Stimulated activated CD8-positive, alpha-beta memory T cell treated with anti-CD3 and anti-CD28 coated beads, Interleukin-12 subunit alpha, Interleukin-12 subunit beta, amount 100 ng/mL, for 24 hours (primary cell): Measurements from ENCODE around the gene KRTAP9-6.
"Not testable (repeated sequence)": the region's sequence is repeated elsewhere in the genome, so short reads cannot be mapped to it uniquely, and the experiment has no call there.

ENCODE experiments used
- DNase-seq: peaks from one replicate; pipeline ENCODE4 v3.0.0-alpha.2; 2020; ENCODE audit errors: extremely low read depth

The KRTAP9-6 gene

DNA sequence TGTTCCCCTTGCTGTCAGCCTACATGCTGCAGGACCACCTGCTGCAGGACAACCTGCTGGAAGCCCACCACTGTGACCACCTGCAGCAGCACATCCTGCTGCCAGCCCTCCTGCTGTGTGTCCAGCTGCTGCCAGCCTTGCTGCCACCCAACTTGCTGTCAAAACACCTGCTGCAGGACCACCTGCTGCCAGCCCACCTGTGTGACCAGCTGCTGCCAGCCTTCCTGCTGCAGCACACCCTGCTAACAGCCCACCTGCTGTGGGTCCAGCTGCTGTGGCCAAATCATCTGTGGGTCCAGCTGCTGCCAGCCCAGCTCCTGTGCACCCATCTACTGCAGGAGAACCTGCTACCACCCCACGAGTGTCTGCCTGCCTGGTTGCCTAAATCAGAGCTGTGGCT, 6.1 kb downstream of the KRTAP9-6 start:
- DNase-seq, result not testable (repeated sequence)

DNA sequence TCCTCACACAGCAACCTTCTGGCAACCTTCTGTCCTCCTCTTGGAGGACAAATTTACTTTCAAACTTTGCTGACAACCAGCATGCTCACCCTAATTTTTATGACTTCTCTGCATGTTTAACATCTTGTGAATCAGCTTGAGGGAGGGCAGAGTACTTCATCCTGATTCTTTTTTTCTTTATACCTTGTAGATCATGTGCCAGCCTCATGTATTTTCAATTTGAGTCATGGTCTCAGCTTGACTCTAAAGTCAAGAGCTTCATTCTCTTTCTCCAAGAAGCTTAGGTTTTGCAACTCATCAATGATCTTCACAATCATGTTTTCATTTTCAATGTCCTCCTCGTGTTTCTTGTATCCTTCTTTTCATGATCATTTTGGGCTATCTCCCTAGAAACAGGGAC, 6.7 kb downstream of the KRTAP9-6 start:
- no peak for DNase-seq

DNA sequence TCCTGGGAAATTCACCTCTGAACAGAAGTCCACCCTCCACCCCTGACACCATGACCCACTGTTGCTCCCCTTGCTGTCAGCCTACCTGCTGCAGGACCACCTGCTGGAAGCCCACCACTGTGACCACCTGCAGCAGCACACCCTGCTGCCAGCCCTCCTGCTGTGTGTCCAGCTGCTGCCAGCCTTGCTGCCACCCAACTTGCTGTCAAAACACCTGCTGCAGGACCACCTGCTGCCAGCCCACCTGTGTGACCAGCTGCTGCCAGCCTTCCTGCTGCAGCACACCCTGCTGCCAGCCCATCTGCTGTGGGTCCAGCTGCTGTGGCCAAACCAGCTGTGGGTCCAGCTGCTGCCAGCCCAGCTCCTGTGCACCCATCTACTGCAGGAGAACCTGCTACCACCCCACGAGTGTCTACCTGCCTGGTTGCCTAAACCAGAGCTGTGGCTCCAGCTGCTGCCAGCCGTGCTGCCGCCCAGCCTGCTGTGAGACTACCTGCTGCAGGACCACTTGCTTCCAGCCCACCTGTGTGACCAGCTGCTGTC, 10.5 kb downstream of the KRTAP9-6 start, which contains the start of gene KRTAP9-7:
TSS of gene KRTAP9-7 (plus strand) at position 51 of the 543 bp plus-strand sequence. CDS start at position 51, 0 bp downstream.
- not testable (repeated sequence) for DNase-seq

DNA sequence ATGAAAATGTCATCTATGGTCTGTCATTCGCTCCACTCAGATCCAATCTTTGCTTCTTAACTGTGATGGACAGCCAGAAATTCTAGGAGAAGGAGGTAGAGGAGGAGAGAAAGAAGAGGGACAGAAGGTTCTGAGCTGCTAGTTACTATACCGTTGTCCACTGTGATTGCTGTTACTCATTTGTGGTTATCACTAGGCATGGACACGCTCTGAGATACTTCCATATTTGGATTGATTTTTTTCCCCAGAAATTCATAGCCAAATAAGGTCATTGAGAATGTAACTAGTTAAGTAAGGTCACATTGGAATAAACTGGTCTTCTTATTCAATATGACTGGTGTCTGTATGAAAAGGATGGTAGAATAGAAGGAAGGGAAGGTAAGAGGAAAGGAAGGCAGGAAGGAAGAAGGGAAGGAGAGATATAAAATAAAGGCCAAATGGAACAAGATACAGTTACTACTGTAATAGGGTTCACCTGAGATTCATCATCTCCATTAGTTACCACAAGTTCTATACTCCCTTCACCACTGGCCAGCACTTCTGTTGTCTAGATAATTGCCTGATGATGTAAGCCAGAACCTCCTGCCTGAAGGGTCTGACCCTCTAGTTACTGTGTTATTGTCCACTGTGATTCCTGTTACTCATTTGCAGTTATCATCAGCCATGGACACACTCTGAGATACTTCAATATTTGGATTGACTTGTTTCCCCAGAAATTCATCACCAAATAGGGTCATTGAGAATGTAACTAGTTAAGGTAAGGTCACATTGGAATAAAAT, 13.2 kb downstream of the KRTAP9-6 start:
- DNase-seq, result no peak

DNA sequence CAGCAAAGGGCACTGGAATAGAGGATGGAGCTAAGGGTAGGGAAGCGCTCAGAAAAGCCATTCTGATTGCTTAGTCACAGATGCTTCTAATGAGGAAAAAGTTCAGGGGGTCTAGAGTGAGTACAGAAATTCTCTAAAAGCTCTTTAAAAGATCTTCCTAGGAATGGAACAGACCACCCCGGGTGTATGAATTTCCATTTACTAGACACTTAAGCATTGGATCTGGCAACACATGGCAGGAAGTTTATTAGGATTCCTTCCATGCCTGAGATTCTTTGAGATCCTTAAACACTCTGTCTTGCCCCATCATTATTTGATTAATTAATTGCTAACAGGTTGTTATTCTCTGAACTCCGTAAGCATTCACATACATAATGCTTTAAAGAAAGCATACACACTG, 18.9 kb downstream of the KRTAP9-6 start:
- no peak for DNase-seq

DNA sequence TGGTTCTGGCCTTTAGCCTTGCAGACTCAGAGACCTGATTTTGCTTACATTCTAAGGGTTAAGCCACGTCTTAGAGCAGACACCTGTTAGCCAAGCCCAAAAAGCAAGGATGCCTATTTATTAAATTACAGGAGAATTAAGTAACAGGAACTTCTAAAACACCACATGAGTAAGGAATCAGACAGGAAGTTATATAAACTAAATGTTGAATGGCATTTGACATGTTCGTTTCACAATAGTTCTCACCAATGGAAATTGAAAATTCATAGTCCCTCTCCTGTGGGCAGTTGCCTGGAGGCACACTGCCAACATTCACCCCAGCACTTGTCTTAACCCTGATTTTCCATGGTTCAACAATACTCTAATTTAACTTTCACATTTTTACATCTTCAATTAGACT, 19.4 kb downstream of the KRTAP9-6 start:
- no peak for DNase-seq

DNA sequence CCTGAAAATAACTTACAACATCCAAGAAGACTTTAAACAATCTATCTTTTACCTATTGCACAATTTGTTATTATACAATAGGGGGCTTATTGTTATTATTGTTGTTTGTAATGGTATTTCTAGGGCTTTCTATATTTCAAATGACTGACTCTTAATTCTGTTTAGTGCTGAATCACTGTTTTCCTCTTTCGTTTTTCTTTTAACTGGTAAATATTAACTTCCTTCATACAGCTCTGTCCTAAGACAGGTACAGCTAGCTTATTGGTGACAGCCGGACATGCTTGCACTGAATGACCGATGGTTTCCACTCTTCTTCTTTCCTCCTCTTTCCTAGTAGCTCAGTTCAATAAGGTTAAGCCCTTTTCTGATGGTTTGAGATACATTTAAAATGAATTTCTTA, 21.9 kb downstream of the KRTAP9-6 start:
- no peak for DNase-seq

DNA sequence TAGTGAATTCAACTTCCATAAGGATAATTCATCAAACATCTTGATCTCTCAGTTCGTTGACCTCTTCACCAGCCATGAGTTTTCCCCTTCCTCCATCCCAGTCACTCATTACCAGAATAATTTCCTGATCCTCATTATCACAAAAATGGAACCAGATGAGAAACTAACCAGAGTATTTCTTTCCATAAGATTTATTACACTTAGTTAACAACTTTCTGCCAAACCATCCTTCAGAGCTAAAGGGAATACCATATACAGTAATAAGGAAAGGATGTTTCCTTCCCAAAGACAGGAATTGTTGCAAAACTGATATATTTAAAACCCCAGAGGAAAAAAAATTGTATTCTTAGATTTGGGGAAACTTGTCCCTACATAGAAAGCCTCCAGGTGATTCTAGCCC, 28.8 kb downstream of the KRTAP9-6 start:
- DNase-seq, result no peak

DNA sequence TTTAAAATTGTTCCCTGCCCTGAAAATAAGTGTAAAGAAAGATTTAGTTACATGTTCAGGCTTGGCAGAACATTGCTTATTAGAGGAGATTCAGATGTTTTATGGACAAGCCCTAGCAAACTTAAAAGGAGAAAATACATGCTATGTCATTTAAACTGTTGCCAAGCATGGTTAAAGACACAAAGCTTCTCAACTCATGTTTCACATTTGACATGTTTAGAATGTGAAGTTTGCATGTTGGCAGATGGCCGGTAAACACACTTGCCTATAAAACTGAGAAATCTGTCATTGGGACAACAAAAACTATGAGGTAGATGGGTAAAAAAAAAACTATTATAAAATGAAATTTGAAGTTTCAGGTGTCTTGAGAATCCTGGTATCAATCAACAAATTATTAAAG, 31.7 kb downstream of the KRTAP9-6 start:
- no peak for DNase-seq

DNA sequence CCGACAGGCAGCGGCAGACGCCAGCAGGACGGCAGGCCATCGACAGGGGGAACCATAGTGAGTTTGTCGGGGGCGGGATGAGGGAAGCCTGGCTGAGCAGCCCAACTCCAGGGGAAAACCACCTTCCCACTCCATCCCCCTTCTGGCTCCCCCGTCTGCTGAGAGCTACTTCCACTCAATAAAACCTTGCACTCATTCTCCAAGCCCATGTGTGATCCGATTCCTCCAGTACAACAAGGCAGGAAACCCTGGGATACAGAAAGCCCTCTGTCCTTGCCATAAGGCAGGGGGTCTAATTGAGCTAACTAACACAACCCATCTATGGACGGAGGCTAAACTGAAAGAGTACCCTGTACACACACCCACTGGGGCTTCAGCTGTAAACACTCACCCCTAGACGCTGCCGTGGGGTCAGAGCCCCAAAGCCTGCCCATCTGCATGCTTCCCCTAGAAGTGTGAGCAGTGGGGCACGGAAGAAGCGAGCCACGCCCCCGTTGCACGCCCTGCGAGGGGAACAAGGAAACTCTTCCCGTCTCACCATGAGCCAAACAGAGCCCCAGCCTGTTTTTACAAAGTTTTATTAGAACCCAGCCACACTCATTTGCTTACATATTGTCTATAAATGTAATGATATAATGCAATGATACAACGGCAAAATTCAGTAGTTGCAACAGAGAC, 33.4 kb downstream of the KRTAP9-6 start:
- no peak for DNase-seq

DNA sequence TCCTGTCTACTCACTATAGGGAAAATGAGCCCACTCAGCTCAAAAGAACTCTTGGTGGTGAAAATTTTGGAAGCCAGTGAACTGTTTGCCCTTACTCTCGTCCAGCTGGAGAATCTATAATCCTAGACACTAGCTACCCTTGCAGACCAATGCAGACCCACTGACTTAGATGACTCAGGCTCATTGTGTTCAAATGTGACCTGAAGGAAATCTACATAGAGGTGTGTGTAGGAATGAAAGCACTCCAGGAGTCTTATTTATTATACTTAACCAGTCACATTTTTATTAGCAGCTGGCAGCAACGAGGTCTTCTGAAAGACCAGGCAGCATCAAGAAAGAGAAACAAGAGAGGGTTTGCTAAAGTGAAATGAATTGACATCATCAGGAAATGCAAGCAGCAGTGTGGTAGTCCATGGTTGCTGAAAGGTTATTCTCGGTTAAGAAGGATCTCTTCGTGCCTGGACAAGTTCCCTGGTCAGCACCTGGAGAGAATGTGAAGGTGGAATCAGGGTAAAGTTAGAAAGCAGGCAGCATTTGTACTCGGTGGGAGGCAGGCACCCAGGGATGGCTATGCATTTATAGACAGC, 36.1 kb downstream of the KRTAP9-6 start:
- DNase-seq, result no peak

DNA sequence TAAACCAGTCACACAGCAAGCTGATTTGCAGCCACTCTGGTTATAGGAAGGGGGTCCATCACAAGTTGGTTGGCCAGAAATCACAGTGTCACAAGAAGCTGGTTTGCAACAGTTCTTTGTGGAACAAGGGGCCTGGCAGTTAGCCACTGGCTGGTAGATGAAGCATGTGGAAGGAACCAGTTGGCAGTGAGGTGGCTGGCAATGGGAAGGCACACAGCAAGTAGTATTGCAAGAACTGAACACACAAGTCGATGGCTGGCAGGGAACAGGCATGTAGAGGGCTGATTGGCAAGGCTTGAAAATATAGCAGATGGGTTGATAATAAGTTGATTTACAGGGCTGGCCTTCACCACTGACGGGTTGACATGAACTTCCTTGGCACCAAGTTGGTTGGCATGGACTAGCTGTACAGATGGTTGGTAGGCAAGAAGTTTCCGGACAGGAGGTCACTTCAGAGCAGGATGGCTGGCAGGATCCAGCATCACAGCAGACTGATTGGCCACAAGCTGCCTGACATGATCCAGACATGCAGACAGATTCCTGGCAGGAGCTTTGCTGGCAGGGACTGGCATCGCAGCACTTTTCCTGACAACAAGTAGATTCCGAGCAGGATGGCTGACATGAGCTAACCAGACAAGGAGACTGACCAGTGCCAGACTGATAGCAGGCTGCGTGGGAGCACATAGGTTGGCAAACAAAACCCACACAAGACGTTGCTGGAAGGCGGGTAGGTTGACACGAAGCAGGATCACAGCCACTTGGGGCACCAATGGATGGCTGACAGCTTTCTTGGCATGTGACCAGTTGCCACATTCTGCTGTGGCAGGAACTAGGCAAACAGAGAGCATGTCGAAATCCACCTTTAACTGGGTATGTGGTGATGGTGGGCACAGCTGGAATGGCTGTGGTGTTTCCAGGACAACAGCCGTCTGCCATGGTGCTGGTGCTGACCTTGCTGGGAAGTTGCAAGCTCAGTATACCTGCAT, 37.0 kb downstream of the KRTAP9-6 start, which contains the start of gene KRTAP29-1:
TSS of gene KRTAP29-1 (minus strand) at position 936 of the 986 bp plus-strand sequence. CDS start at position 936, 0 bp downstream.
- DNase-seq, result no peak

DNA sequence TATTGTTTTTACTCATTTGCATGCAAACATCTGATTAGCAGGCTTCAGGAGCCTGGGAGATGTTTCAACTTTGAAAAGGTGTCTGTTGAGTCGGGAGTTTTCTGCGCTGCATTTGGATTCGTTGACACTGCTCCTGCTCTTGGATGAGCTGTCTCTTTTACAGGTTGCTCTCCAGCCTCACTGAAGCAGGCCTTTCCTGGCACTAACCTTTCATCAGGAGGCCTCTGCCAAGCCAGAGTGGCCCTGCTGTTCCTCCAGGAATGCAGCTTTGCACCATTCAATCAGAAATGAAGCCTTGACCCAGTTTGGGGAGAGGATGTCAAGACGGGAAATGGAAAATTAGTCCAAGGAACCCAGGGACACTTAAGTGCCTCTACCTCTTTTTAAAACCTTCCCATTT, 37.8 kb downstream of the KRTAP9-6 start:
- no peak for DNase-seq

DNA sequence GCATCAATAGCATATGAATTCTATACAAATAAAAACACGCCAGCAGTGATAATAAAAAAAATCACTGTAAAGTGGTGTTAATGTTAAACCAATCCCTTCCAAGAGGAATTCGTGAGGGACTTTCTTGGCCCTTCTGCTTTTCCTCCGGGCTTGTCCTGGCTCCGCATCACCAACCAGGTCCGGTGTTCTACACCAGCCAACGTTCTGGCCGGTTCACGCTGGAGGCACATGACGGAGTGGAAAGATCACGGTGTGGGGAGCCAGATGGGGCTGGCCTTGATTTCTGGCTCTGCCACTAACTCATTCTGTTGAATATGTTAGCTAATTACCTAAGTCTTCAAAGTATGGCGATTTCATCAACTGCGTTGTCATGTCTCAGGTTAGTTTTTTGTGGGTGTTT, 38.9 kb downstream of the KRTAP9-6 start:
- DNase-seq, result no peak

DNA sequence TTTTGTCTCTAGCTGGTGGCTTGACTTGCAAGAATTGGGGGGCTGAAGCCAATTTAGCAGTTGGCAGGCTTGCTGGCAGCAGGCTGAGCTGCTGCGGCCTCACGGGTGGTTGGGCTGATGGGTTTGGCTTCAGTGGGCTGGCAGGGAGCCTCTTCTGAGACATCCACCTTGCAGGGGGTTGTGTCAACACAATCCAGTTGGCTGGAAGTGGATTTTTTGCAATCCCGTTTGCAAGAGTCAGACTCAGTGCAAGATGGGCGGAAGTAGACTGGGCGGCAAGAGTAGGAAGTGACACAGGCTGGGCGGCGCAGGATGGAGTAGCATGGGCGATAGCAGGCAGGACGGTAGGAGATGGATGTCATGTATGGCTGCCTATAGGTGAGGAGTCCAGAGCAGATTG, 42.5 kb downstream of the KRTAP9-6 start:
- DNase-seq, result no peak

DNA sequence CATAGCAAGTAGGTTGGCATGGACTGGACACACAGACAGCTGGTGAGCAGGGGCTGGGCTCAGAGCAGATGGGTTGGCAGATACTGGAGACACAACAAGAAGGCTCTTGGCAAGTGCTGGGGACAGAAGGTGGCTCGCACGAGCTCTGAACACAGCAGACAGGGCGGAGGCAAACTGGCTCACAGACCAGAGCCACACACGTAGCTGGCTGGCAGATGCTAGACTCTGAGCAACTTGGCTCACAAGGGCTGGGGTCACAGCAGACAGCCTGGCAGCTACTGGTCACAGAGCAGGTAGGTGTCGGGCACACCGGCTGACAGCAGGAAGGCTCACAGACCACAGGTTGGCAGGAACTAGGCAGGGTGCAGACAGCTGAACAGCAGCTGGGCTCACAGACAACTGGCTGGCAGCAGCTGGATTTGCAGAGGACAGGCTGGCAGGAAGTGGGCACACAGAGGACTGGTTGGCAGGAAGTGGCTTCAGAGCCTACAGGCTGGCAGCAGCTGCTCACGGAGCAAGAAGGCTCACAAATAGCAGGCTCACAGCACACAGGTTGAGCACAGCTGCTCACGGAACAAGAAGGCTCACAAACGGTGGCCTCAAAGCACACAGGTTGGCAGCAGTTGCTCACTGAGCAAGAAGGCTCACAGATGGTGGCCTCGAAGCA, 43.2 kb downstream of the KRTAP9-6 start:
- DNase-seq, result no peak

DNA sequence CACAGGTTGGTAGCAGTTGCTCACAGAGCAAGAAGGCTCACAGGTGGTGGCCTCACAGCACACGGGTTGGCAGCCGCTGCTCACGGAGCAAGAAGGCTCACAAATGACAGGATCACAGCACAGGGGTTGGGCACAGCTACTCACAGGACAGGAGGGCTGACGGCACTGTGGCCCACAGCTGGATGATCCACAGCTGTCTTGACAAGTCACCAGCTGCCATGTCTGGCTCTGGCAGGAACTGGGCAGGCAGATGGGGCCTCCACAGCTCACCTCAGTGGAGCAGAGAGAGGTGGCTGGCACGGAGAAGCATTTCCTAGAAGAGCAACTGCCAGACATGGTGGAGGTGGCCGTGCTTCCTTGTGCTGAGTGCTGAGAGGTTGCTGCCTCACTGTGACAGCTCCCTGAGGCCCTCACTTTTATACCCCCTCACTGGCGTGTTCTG, 43.8 kb downstream of the KRTAP9-6 start, which contains the start of gene KRTAP16-1:
TSS of gene KRTAP16-1 (minus strand) at position 392 of the 442 bp plus-strand sequence. CDS start at position 336, 56 bp downstream.
- DNase-seq, result no peak

DNA sequence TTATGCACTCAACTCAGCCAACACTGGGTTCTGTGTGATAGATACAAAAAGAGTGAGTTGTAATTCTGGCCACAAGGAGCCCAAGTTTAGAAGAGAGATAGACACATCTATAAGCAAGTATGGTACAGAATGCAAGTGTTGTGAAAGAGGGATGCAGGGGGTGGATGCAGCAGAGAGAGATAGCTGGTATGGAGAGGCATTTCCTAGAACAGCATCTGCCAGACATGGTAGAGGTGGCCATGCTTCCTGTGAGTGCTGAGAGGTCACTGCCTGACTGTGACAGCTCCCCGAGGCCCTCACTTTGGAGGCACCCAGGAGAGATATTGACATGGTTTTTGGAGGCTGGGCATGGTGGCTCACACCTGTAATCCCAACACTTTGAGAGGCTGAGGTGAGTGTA, 45.9 kb downstream of the KRTAP9-6 start:
- no peak for DNase-seq

DNA sequence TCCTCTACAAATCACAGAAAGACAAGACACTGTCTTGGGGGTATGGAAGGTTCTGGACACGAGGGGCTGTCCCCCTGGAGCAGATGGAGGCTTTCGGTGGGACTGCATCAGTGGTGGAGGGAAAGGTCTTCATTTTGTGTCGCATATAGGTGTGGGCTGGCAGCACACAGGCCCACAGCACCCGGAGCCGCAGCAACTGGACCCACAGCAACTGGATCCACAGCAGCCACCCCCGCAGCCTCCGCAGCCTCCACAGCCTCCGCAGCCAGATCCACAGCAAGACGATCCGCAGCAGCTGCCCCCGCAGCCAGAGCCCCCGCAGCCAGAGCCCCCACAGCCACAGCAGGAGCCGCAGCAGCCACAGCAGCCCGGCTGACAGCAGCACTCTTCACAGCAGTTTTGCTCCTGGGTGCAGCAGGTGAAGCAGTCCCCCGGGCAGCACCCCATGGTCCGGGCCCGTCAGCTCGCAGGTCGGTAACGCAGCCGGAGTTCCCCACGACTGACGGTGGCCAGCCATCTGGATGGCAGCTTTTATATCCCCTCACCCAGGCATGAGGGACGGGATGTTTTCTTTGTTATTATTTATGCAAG, 50.1 kb downstream of the KRTAP9-6 start, which contains the start of gene KRTAP17-1:
TSS of gene KRTAP17-1 (minus strand) at position 507 of the 591 bp plus-strand sequence. CDS start at position 447, 60 bp downstream.
- no peak for DNase-seq
